Measurements from ENCODE around the gene DNAH1. TPM values are rescaled to one million over a fixed set of nuclear protein-coding genes. Genes with fewer than 3 reads are reported as not detected.

Gene DNAH1
- total and polyA plus RNA-seq, 2 of the 4 experiments (the other 2 are of a cell fraction) = 2.0 to 4.0 TPM

GRCh38 chr3:52430416-52430810 lies 114.3 kb downstream of the DNAH1 start:
- H4K91ac ChIP-seq (ENCODE audit: insufficient read depth, low read depth, low read length) = no peak overlapping the region
- TF ChIP-seq, protein P1, sequence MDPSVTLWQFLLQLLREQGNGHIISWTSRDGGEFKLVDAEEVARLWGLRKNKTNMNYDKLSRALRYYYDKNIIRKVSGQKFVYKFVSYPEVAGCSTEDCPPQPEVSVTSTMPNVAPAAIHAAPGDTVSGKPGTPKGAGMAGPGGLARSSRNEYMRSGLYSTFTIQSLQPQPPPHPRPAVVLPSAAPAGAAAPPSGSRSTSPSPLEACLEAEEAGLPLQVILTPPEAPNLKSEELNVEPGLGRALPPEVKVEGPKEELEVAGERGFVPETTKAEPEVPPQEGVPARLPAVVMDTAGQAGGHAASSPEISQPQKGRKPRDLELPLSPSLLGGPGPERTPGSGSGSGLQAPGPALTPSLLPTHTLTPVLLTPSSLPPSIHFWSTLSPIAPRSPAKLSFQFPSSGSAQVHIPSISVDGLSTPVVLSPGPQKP (IDR thresholded peaks at IDR 0.05; ENCODE audit: borderline replicate concordance, low read depth, low read length) = no peak
- no peak for TF ChIP-seq BHLHE40 (IDR thresholded peaks at IDR 0.05; ENCODE audit: low read depth, low read length)
- no peak for TF ChIP-seq POLR2A (IDR thresholded peaks at IDR 0.05; ENCODE audit: low read depth, low read length)
- TF ChIP-seq MXI1 (IDR thresholded peaks at IDR 0.05; ENCODE audit: borderline replicate concordance, low read depth, low read length) = no peak
- TF ChIP-seq RCOR1 (IDR thresholded peaks at IDR 0.05; ENCODE audit: insufficient replicate concordance, low read length) = no peak
- TF ChIP-seq FOS (IDR thresholded peaks at IDR 0.05; ENCODE audit: low read depth, low read length) = no peak
- no peak for TF ChIP-seq RFX5 (IDR thresholded peaks at IDR 0.05; ENCODE audit: low read depth, low read length)
- TF ChIP-seq, protein P2, sequence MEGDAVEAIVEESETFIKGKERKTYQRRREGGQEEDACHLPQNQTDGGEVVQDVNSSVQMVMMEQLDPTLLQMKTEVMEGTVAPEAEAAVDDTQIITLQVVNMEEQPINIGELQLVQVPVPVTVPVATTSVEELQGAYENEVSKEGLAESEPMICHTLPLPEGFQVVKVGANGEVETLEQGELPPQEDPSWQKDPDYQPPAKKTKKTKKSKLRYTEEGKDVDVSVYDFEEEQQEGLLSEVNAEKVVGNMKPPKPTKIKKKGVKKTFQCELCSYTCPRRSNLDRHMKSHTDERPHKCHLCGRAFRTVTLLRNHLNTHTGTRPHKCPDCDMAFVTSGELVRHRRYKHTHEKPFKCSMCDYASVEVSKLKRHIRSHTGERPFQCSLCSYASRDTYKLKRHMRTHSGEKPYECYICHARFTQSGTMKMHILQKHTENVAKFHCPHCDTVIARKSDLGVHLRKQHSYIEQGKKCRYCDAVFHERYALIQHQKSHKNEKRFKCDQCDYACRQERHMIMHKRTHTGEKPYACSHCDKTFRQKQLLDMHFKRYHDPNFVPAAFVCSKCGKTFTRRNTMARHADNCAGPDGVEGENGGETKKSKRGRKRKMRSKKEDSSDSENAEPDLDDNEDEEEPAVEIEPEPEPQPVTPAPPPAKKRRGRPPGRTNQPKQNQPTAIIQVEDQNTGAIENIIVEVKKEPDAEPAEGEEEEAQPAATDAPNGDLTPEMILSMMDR (conservative IDR thresholded peaks at IDR 0.05; ENCODE audit: low read depth, low read length) = no peak
- no peak for TF ChIP-seq RAD21 (IDR thresholded peaks at IDR 0.05; ENCODE audit: low read length)
- TF ChIP-seq USF2 (IDR thresholded peaks at IDR 0.05; ENCODE audit: low read depth, low read length) = no peak
- TF ChIP-seq MAZ (IDR thresholded peaks at IDR 0.05; ENCODE audit: borderline replicate concordance, low read depth, low read length) = no peak
- no peak for TF ChIP-seq MAFK (IDR thresholded peaks at IDR 0.05; ENCODE audit: low read depth, low read length)
- TF ChIP-seq SMC3 (IDR thresholded peaks at IDR 0.05; ENCODE audit: low read depth, low read length) = no peak
- TF ChIP-seq CEBPB (IDR thresholded peaks at IDR 0.05; ENCODE audit: low read depth, low read length) = no peak
- dilution Hi-C loops (cut with HindIII; ENCODE audit: low sequenced_read_pairs, unreplicated experiment) (no loop called here), in situ Hi-C loops (cut with MboI; ENCODE audit: low sequenced_read_pairs) (no loop called here), intact Hi-C loops (cut with micrococcal nuclease) (no loop called here)
- H2BK20ac ChIP-seq (ENCODE audit: low read depth, low read length) = no peak overlapping the region
- CTCF ChIA-PET = interaction anchor here (1.4 kb wide), 1 partner anchor 16 kb away, joined by 4 read pairs; no protein-coding TSS in a partner anchor
- H4K5ac ChIP-seq (ENCODE audit: low read depth, low read length) = no peak overlapping the region
- H3K4ac ChIP-seq (ENCODE audit: low read depth, low read length) = no peak overlapping the region
- H4K20me1 ChIP-seq (ENCODE audit: insufficient read depth, low read length) = no peaks in the 10 kb centered on the region
- no peaks in the 10 kb centered on the region for H3K79me1 ChIP-seq (ENCODE audit: low read depth in 1 of 2, low read length in 2 of 2)
- no peak overlapping the region for H2AK5ac ChIP-seq (ENCODE audit: low read depth, low read length)
- no peak overlapping the region for H2AK9ac ChIP-seq (replicated peaks; ENCODE audit: low read depth, low read length, poor library complexity)
- no peak overlapping the region for H3K27ac ChIP-seq (ENCODE audit: insufficient read depth, low read length)
- no peak overlapping the region for H3K18ac ChIP-seq (ENCODE audit: low read depth, low read length)
- no TSS peak for BruUV-seq (replicated peaks)
- peaks cover 22% of the 10 kb centered on the region for H3K27me3 ChIP-seq (ENCODE audit: control insufficient read depth, insufficient read depth, low read length)
- H3K23ac ChIP-seq (ENCODE audit: low read depth, low read length) = no peak overlapping the region
- no peak overlapping the region for H2BK120ac ChIP-seq (ENCODE audit: low read depth, low read length)
- no peak overlapping the region for H3K9ac ChIP-seq (ENCODE audit: low read depth, low read length)
- peaks cover 4% of the 10 kb centered on the region; the same call in 1 of the 2 replicates for H3K4me1 ChIP-seq (ENCODE audit: control insufficient read depth, insufficient read depth, low read length)
- no peak overlapping the region for H2BK5ac ChIP-seq (ENCODE audit: low read depth, low read length, poor library complexity, severe bottlenecking)
- H3K9me3 ChIP-seq (ENCODE audit: control insufficient read depth, insufficient read depth, low read length) = no peaks in the 10 kb centered on the region
- no peak overlapping the region for H2AFZ ChIP-seq (replicated peaks; ENCODE audit: low read length, poor library complexity)
- POLR2A ChIA-PET (ENCODE audit: unreplicated experiment) = no interaction called here
- H3K4me3 ChIP-seq (ENCODE audit: insufficient read depth, low read depth, low read length) = no peak overlapping the region
- ATAC-seq (ENCODE audit: low read depth) (no peak), DNase-seq (no peak)
- H3K14ac ChIP-seq (replicated peaks; ENCODE audit: low read depth, low read length) = no peak overlapping the region
- no peak overlapping the region for H4K8ac ChIP-seq (ENCODE audit: low read depth in 2 of 2, low read length in 2 of 2)
- no CpG with 5 or more reads among the region's 9 CpGs for WGBS, 2 experiments (ENCODE audit: extremely low coverage in 2 of 2, insufficient read length in 1 of 2)
- H3K36me3 ChIP-seq (ENCODE audit: control insufficient read depth, insufficient read depth, low read length) = no peaks in the 10 kb centered on the region
- H2BK15ac ChIP-seq (ENCODE audit: low read depth, low read length) = no peak overlapping the region
- no peak overlapping the region for H3K56ac ChIP-seq (ENCODE audit: extremely low read depth, insufficient read depth, low read length)
- H3K4me2 ChIP-seq (ENCODE audit: low read depth, low read length) = no peak overlapping the region
- no peaks in the 10 kb centered on the region for H3K9me1 ChIP-seq (ENCODE audit: insufficient read depth, low read length)
